DMS114 treated with DMSO at 0.1 percent for 48 hours (cell line): ENCODE results near the gene SHC3.

Experiments
- DNase-seq: peaks from one replicate; lab custom pipeline; 2025; ENCODE audit not compliant: unreplicated experiment; lab: John Stamatoyannopoulos, UW

SHC3 gene

GRCh38 chr9:89005323-89005722, 173.3 kb downstream of the SHC3 start:
- no peak for DNase-seq

- DNase-seq, result no peak
These were observed 175.6 kb downstream of the SHC3 start for GRCh38 chr9:89002987-89003386.

DNA sequence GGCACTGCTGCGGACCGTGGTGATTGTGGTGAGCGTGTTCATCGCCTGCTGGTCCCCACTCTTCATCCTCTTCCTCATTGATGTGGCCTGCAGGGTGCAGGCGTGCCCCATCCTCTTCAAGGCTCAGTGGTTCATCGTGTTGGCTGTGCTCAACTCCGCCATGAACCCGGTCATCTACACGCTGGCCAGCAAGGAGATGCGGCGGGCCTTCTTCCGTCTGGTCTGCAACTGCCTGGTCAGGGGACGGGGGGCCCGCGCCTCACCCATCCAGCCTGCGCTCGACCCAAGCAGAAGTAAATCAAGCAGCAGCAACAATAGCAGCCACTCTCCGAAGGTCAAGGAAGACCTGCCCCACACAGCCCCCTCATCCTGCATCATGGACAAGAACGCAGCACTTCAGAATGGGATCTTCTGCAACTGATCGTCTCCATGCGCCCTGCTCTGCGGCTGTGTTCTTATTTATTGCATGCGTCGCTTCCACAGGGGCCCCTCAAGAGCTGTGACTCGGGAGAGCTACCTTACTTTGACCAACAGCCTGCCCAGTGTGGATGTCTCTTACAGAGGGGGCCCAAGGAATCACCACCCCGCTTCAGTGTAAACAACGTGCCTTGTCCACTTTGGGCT, 176.6 kb downstream of the SHC3 start:
- no peak for DNase-seq

DNA sequence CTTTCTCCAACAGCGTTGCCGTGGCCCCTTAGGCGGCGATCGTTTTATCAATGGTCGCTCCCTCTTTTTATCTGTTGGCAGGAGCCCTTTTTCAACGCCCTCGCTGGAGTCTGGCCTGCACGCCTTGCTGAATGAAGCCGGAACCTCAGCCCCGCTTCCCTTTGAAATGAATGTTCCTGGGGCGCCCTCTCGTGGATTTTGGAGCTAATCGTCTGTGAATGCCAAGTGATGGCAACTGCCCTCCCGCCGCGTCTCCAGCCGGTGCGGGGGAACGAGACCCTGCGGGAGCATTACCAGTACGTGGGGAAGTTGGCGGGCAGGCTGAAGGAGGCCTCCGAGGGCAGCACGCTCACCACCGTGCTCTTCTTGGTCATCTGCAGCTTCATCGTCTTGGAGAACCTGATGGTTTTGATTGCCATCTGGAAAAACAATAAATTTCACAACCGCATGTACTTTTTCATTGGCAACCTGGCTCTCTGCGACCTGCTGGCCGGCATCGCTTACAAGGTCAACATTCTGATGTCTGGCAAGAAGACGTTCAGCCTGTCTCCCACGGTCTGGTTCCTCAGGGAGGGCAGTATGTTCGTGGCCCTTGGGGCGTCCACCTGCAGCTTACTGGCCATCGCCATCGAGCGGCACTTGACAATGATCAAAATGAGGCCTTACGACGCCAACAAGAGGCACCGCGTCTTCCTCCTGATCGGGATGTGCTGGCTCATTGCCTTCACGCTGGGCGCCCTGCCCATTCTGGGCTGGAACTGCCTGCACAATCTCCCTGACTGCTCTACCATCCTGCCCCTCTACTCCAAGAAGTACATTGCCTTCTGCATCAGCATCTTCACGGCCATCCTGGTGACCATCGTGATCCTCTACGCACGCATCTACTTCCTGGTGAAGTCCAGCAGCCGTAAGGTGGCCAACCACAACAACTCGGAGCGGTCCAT, 177.4 kb downstream of the SHC3 start:
- peak; percentile 34 for DNase-seq

GRCh38 chr9:89000371-89000781, 178.2 kb downstream of the SHC3 start:
- DNase-seq, result no peak

DNA sequence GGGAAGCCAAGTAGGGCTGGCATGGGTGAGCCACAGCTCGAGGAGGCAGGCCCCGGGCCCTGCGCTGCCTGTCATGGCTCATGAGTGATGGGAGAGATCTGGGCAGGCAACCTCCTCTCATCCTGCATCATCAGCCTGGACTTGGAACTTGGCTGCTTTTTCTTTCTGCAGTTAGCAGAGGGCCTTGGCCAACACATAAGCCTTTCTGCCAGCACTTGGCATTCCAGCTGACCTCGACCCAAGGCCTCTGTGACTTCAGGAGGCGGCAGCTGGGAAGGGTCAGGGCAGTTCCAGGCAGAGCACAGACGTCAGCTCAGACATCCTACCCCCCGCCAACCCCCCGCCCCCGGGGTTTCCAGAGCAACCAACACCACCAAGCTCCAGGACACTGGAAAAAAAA, 179.7 kb downstream of the SHC3 start:
- no peak for DNase-seq

DNA sequence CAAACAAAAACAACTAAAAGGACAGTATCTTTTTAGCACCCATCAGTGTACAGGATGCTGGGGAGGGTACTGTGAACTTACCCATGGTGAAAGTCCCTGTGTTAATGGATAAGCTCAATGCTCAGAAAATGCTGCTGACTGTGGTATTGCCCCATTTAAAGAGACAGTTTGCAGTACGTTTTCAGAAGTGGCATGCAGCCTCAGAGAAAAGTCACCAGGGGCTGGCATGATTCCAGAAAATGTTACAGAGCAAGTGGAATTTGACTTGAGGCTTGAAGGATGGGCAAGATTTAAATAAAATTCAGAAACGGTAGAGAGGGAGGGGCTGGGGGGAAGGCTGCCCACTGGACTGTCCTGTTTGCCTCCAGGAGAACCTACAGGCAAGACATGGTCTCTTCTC, 180.1 kb downstream of the SHC3 start:
- DNase-seq, result no peak

GRCh38 chr9:88997646-88998045, 181.0 kb downstream of the SHC3 start:
- no peak for DNase-seq

GRCh38 chr9:88996921-88997235, 181.7 kb downstream of the SHC3 start:
- DNase-seq, result no peak

DNA sequence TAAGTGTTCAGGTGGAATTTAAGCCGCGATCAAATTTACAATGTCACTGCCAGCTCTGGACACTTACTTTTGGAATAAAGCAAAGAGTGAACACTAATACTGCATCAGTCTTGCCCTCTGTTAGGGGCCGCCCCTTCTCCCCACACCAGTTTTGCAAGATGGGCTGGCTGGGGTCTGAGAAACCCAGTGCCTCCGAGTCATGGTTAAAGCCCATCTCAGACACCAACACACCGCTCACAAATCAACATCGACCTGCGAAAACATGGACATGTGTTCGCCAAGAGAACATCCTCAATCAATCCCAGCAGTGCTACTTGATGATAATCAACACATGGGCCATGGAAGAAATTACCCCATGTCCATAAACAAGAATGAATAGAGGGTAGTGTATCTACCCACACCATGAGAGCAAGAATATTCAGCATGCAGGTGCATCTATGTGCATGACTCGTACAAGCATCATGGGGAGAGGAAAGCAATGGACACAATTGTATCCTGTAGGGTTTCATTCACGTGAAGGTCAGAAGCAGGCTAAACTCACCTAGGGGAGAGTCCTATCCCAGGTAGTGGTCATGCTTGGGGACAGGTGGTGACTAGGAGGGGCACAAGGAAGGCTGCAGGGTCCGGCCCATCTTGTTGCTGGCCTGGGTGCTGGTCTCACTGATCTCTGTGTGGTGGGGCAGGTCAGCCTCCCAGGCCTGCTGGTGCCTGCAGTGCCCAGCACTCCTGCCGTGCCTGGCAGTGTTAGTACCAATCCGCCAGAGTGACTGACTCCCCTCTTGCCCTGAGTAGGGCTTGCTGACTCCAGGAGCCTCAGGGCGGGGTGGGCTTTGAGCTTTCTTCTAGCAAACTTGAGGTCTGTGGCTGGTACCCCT, 182.3 kb downstream of the SHC3 start:
- no peak for DNase-seq

DNA sequence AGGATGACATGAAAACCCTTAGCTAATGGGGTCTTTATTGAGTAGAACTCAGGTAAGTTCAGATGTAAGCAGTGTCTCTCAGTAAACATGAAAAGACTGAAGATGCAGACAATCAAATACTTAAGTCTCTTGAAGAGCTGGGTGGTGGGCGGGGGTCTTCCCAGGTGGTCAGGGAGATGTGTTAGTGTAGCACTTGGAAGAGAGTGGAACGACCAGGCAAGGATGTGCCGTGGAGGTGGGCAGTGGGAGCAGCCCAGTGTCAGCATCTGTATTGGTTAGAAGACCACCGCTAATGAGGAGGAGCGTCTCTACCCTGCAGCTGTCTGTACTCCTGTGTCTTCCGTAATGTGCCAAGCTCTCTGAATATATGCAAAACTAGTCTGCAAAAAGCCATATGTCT, 183.0 kb downstream of the SHC3 start:
- DNase-seq, result no peak

GRCh38 chr9:88995200-88995577, 183.4 kb downstream of the SHC3 start:
- DNase-seq, result no peak

- DNase-seq, result no peak
These were observed 184.0 kb downstream of the SHC3 start for GRCh38 chr9:88994469-88995199.

- DNase-seq, result no peak
These were observed 184.7 kb downstream of the SHC3 start for GRCh38 chr9:88993871-88994460.

GRCh38 chr9:88993327-88993726, 185.3 kb downstream of the SHC3 start:
- no peak for DNase-seq

GRCh38 chr9:88992556-88992955, 186.1 kb downstream of the SHC3 start:
- DNase-seq, result no peak

DNA sequence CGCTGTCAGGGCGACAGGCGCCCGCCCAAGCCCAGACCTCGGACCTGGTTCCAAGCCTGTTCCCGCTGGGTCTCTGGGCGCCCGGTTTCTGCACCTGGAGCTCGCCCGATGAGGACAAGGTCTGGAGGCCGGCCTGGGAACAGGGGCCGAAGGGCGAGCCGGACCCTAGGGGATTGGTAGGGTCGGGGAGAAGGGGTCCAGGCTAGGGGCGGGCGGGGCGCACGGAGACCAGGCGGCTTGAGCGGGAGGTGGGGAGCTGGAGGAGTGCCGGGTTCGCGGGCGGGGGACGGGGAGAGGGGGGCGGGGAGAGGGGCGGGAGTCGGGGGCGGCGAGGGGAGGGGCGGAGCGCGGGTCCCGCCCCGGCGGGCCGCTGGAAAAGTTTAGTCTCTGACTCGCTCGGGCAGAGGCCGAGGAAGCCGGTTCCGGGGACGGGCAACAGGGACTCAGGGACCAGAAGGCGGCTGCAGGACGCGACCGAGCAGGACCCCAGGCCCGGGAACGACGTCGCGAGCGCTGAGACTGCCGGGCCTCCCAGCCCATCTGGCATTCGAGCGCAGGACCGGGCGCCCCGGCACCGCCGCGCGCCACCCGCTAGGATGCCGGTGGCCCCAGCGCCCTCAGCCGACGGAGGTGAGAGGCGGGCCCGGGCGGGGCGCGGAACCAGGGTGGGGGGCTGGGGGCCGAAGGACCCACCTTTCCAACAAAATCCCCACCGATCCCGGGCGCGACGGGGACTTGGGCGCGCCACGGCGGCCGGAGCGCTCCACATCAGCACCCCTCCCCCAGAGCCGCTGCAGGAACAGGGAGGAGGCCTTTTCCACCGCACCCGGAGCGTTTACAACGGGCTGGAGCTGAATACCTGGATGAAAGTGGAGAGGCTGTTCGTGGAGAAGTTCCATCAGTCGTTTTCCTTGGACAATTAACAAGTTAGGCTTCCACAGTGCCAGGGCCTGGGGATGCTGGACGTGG, 187.3 kb downstream of the SHC3 start, which contains the start of gene S1PR3:
TSS of gene S1PR3 (plus strand) at position 403 of the 969 bp plus-strand sequence. CDS start 9,733 bp downstream, outside the sequence.
- peak; percentile 13 for DNase-seq

DNA sequence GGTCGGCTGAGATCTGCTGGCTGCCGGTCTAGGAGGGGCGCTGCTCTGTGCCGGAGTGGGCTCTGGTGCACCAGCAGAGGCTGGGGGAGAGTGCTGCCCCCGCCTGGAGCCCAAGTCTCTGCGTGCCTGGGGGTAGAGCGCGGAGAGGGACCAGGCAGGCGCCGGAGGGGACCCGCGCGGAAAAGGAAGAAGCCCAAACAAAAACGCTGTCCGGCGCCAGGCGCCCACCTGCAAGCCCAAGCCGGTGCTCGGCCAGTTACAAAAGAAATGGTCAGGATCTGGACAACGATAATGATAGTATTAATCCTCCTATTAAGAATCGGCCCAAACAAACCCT, 187.9 kb downstream of the SHC3 start:
- DNase-seq, result no peak

DNA sequence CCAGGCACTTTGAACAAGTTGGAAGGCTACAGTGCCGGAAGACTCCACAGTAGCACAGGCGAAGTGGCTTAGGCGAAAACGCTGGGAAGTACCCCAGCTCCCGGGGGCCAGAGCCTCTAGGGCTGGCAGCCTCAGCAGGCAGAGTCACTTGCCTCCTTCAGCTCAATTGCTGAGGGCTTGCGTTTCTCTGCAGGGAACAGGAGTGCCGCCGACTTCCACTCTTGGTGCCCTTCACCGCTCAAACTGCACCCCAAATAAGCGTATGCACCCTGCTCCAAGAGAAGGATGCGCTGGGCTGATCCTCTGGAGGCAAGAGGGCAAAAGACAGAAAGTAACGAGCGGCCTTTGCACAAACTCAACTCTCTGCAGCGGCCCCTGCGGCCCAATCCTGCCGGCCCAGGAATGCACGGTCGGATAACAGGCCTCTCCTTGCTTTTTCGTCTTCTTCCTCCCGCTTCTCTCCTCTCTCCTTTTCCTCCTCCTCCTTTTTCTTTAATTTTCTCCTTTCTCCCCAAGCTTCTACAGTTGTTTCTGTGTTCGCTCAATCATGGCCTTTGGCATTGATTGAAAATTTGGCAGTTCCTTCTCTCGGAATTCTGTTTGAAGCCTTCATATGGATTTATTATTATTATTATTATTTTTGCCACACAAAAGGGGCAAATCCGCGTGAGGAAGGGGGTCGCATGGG, 188.4 kb downstream of the SHC3 start:
- no peak for DNase-seq
